H9 (cell line): Measurements from ENCODE around the gene SLC25A11. TPM values are rescaled to one million over a fixed set of nuclear protein-coding genes. Genes with fewer than 3 reads are reported as not detected.
"Not testable (repeated sequence)": the region's sequence is repeated elsewhere in the genome, so short reads cannot be mapped to it uniquely, and the experiment has no call there.

ENCODE experiments used
- DNase-seq: peaks from one replicate; pipeline ENCODE4 v3.0.0-alpha.2; 2017
- H2AFZ ChIP-seq: one replicate; pipeline ENCODE4 v1.6.1; 2013; ENCODE audit warnings: mild to moderate bottlenecking, low read length, control low read depth, moderate library complexity
- H2AK5ac ChIP-seq: 2 replicates; pipeline ENCODE4 v1.6.1; 2013; ENCODE audit warnings: low read length, control low read depth, mixed read lengths; ENCODE audit not compliant: insufficient read length
- H2BK120ac ChIP-seq: one replicate; pipeline ENCODE4 v1.6.1; 2013; ENCODE audit warnings: low read depth, mild to moderate bottlenecking, low read length, control low read depth, inconsistent platforms; ENCODE audit not compliant: poor library complexity, severe bottlenecking
- H2BK12ac ChIP-seq: 2 replicates; pipeline ENCODE4 v1.6.1; 2013; ENCODE audit warnings: low read length, control low read depth, mixed read lengths, low read depth; ENCODE audit not compliant: insufficient read length
- H2BK15ac ChIP-seq: 2 replicates; pipeline ENCODE4 v1.6.1; 2013; ENCODE audit warnings: low read depth, low read length, control low read depth
- H2BK20ac ChIP-seq: one replicate; pipeline ENCODE4 v1.6.1; 2013; ENCODE audit warnings: low read depth, mild to moderate bottlenecking, low read length, control low read depth, inconsistent platforms; ENCODE audit not compliant: poor library complexity, severe bottlenecking
- H2BK5ac ChIP-seq: 2 replicates; pipeline ENCODE4 v1.6.1; 2013; ENCODE audit warnings: low read length, control low read depth, mixed read lengths; ENCODE audit not compliant: insufficient read length
- H3K14ac ChIP-seq: 2 replicates; pipeline ENCODE4 v1.6.1; 2013; ENCODE audit warnings: low read length, control low read depth; ENCODE audit not compliant: insufficient read depth
- H3K18ac ChIP-seq: 2 replicates; pipeline ENCODE4 v1.6.1; 2013; ENCODE audit warnings: low read depth, mild to moderate bottlenecking, mixed read lengths, low read length, control low read depth; ENCODE audit not compliant: insufficient read length
- H3K23ac ChIP-seq: 2 replicates; pipeline ENCODE4 v1.6.1; 2013; ENCODE audit warnings: low read length, control low read depth, mixed read lengths, low read depth; ENCODE audit not compliant: insufficient read length
- H3K23me2 ChIP-seq: 2 replicates; pipeline ENCODE4 v1.6.1; 2013; ENCODE audit warnings: low read depth, mild to moderate bottlenecking, mixed read lengths, low read length, control low read depth; ENCODE audit not compliant: insufficient read length, poor library complexity, severe bottlenecking
- H3K27ac ChIP-seq: 2 replicates; pipeline ENCODE4 v1.5.1; 2013; ENCODE audit warnings: low read length, control low read depth, mixed read lengths, low read depth; ENCODE audit not compliant: insufficient read length
- H3K27me3 ChIP-seq: 2 replicates; pipeline ENCODE4 v1.6.1; 2013; ENCODE audit warnings: low read length, control low read depth, inconsistent platforms; ENCODE audit not compliant: insufficient read depth
- H3K4ac ChIP-seq: 2 replicates; pipeline ENCODE4 v1.6.1; 2013; ENCODE audit warnings: low read depth, mild to moderate bottlenecking, control low read depth, inconsistent platforms, low read length, moderate library complexity
- H3K4me1 ChIP-seq: 2 replicates; pipeline ENCODE4 v1.6.1; 2013; ENCODE audit warnings: low read length, control low read depth, inconsistent platforms; ENCODE audit not compliant: insufficient read depth
- H3K4me2 ChIP-seq: 2 replicates; pipeline ENCODE4 v1.6.1; 2013; ENCODE audit warnings: low read length, control low read depth, mixed read lengths; ENCODE audit not compliant: insufficient read length, insufficient read depth
- H3K56ac ChIP-seq: 2 replicates; pipeline ENCODE4 v1.6.1; 2013; ENCODE audit warnings: low read depth, mild to moderate bottlenecking, mixed read lengths, low read length, control low read depth; ENCODE audit not compliant: insufficient read length
- H3K79me1 ChIP-seq: 2 replicates; pipeline ENCODE4 v1.6.1; 2013; ENCODE audit warnings: low read depth, mild to moderate bottlenecking, moderate library complexity, low read length, control low read depth, inconsistent platforms; ENCODE audit not compliant: insufficient read depth, poor library complexity, severe bottlenecking
- H3K79me2 ChIP-seq: 2 replicates; pipeline ENCODE4 v1.6.1; 2013; ENCODE audit warnings: low read length, control low read depth, inconsistent platforms; ENCODE audit not compliant: insufficient read depth
- H3K9ac ChIP-seq: 2 replicates; pipeline ENCODE4 v1.6.1; 2013; ENCODE audit warnings: low read length, control low read depth, mixed read lengths; ENCODE audit not compliant: insufficient read length; ENCODE audit errors: extremely low read depth
- H3K9me3 ChIP-seq: one replicate; pipeline ENCODE4 v1.6.1; 2013; ENCODE audit warnings: low read depth, low read length, inconsistent platforms; ENCODE audit not compliant: control insufficient read depth
- H3T11ph ChIP-seq: one replicate; pipeline ENCODE4 v1.6.1; 2013; ENCODE audit warnings: mild to moderate bottlenecking, low read length, control low read depth, inconsistent platforms
- H4K20me1 ChIP-seq: one replicate; pipeline ENCODE4 v1.6.1; 2013; ENCODE audit not compliant: control insufficient read depth, insufficient read length, insufficient read depth
- H4K5ac ChIP-seq: 2 replicates; pipeline ENCODE4 v1.6.1; 2013; ENCODE audit warnings: low read depth, mild to moderate bottlenecking, mixed read lengths, low read length, control low read depth; ENCODE audit not compliant: insufficient read length
- H4K8ac ChIP-seq: replicated peaks from 2 replicates; pipeline ENCODE4 v1.6.1; 2013; ENCODE audit warnings: low read length, control low read depth, mixed read lengths, low read depth; ENCODE audit not compliant: insufficient read length
- H4K91ac ChIP-seq: 2 replicates; pipeline ENCODE4 v1.6.1; 2013; ENCODE audit warnings: low read depth, mild to moderate bottlenecking, moderate library complexity, mixed read lengths, low read length, control low read depth; ENCODE audit not compliant: insufficient read length
- H3K27ac Mint-ChIP-seq, 3 experiments: 2 replicates in 2 of 3; 3 replicates in 1 of 3; pipeline ENCODE4 v1.8.0; 2020 to 2021; ENCODE audit warnings: mixed read lengths in 3 of 3, mild to moderate bottlenecking in 1 of 3, moderate library complexity in 1 of 3
- H3K27me3 Mint-ChIP-seq: 2 replicates; pipeline ENCODE4 v1.8.0; 2021; ENCODE audit warnings: low read depth, mild to moderate bottlenecking, moderate library complexity, mixed read lengths
- H3K36me3 Mint-ChIP-seq, 3 experiments: 2 replicates in 2 of 3; 3 replicates in 1 of 3; pipeline ENCODE4 v1.8.0; 2020 to 2021; ENCODE audit warnings: low read depth in 3 of 3, mixed read lengths in 3 of 3; ENCODE audit not compliant: insufficient read depth in 1 of 3
- H3K4me1 Mint-ChIP-seq, 2 experiments: 2 replicates each; pipeline ENCODE4 v1.8.0; 2020; ENCODE audit warnings: mixed read lengths in 2 of 2
- H3K4me3 Mint-ChIP-seq, 2 experiments: 2 replicates in 1 of 2; 3 replicates in 1 of 2; pipeline ENCODE4 v1.8.0; 2020 to 2021; ENCODE audit warnings: mild to moderate bottlenecking in 2 of 2, mixed read lengths in 2 of 2, moderate library complexity in 1 of 2
- H3K9me3 Mint-ChIP-seq, 2 experiments: 2 replicates in 1 of 2; 3 replicates in 1 of 2; pipeline ENCODE4 v1.8.0; 2020; ENCODE audit warnings: mild to moderate bottlenecking in 2 of 2, mixed read lengths in 2 of 2, moderate library complexity in 1 of 2
- CTCF ChIP-seq: fragments of 200-600 bp; sonication (generic); conservative IDR thresholded peaks from 3 replicates; pipeline ENCODE4 v1.8.0; 2021; ENCODE audit warnings: antibody characterized with exemption, mild to moderate bottlenecking
- WGBS: extraction: QIAGEN DNeasy Blood & Tissue Kit; methylation state at CpG from one replicate; pipeline ENCODE4 v1.1.7; 2013; ENCODE audit warnings: missing lambda C conversion rate, low lambda C conversion rate, mixed read lengths; ENCODE audit not compliant: insufficient read length; ENCODE audit errors: extremely low coverage; 5-methylcytosine and 5-hydroxymethylcytosine counted together
- total RNA-seq: library from RNA; stranded (reverse); gene quantifications from 2 replicates; pipeline ENCODE4 v1.2.1, GENCODE V29; 2021

Gene SLC25A11
- total RNA-seq, 1 experiment from 2014 or later: 74.9 TPM

GRCh38 chr17:4908301-4908700, 31.5 kb downstream of the SLC25A11 start:
- Histone ChIP-seq H3K4me2 (no peak overlapping the region), H2AFZ (no peak overlapping the region)

GRCh38 chr17:4906642-4907041, 33.2 kb downstream of the SLC25A11 start:
- Mint-ChIP-seq H3K27me3 (peaks cover 16% of the 10 kb centered on the region), H3K4me1 (peaks cover 14% of the 10 kb centered on the region in 2 experiments)
- H4K91ac ChIP-seq, DNase-seq, H3K4me1 ChIP-seq, H2AFZ ChIP-seq, H3K4me2 ChIP-seq, H3K9me3 ChIP-seq, H4K20me1 ChIP-seq, H2BK15ac ChIP-seq, H3K56ac ChIP-seq, H2BK12ac ChIP-seq, H3K27ac Mint-ChIP-seq, H2BK120ac ChIP-seq, H3K79me2 ChIP-seq, H4K8ac ChIP-seq, H4K5ac ChIP-seq, H3K9me3 Mint-ChIP-seq, H3K36me3 Mint-ChIP-seq, H3K4me3 Mint-ChIP-seq, H3K14ac ChIP-seq, H2AK5ac ChIP-seq, H3K23me2 ChIP-seq, H3K18ac ChIP-seq, H3K27me3 ChIP-seq, H2BK5ac ChIP-seq, H3K4ac ChIP-seq, H3K23ac ChIP-seq, H3K9ac ChIP-seq, H3T11ph ChIP-seq, H3K27ac ChIP-seq, H2BK20ac ChIP-seq, H3K79me1 ChIP-seq: not testable (repeated sequence)

More at GRCh38 chr17:4908301-4908700, 31.5 kb downstream of the SLC25A11 start:
- Histone ChIP-seq H2BK5ac (no peak overlapping the region), H3K4me1 (peaks cover 1% of the 10 kb centered on the region; the same call in 1 of the 2 replicates), H4K5ac (no peak overlapping the region), H3K4ac (no peak overlapping the region), H3K23me2 (no peaks in the 10 kb centered on the region), H4K20me1 (no peaks in the 10 kb centered on the region), H2BK12ac (no peak overlapping the region), H3K18ac (no peak overlapping the region), H3K27ac (no peak overlapping the region), H2BK120ac (no peak overlapping the region), H3K9me3 (no peaks in the 10 kb centered on the region), H3K9ac (no peak overlapping the region), H3K56ac (no peak overlapping the region), H2AK5ac (no peak overlapping the region), H2BK20ac (no peak overlapping the region), H4K91ac (no peak overlapping the region), H3K79me2 (no peaks in the 10 kb centered on the region), H3K14ac (no peak overlapping the region), H3K23ac (no peak overlapping the region), H3T11ph (no peak overlapping the region), H3K79me1 (no peaks in the 10 kb centered on the region), H4K8ac (no peak overlapping the region), H3K27me3 (no peaks in the 10 kb centered on the region), H2BK15ac (no peak overlapping the region)
- peak; percentile 84 for DNase-seq
- WGBS: no CpG with 5 or more reads among the region's 10 CpGs
- Mint-ChIP-seq H3K4me1 (peaks cover 9 to 12% of the 10 kb centered on the region in 2 experiments), H3K36me3 (no peaks in the 10 kb centered on the region), H3K27me3 (peaks cover 16% of the 10 kb centered on the region), H3K27ac (no peak overlapping the region), H3K4me3 (no peak overlapping the region), H3K9me3 (no peaks in the 10 kb centered on the region)
- TF ChIP-seq CTCF: no peak
